ENCODE data around the gene SUMO3. TPM values are rescaled to one million over a fixed set of nuclear protein-coding genes. Genes with fewer than 3 reads are reported as not detected.

The SUMO3 gene
- total RNA-seq, 1 experiment from 2014 or later, result 41.4 TPM

DNA sequence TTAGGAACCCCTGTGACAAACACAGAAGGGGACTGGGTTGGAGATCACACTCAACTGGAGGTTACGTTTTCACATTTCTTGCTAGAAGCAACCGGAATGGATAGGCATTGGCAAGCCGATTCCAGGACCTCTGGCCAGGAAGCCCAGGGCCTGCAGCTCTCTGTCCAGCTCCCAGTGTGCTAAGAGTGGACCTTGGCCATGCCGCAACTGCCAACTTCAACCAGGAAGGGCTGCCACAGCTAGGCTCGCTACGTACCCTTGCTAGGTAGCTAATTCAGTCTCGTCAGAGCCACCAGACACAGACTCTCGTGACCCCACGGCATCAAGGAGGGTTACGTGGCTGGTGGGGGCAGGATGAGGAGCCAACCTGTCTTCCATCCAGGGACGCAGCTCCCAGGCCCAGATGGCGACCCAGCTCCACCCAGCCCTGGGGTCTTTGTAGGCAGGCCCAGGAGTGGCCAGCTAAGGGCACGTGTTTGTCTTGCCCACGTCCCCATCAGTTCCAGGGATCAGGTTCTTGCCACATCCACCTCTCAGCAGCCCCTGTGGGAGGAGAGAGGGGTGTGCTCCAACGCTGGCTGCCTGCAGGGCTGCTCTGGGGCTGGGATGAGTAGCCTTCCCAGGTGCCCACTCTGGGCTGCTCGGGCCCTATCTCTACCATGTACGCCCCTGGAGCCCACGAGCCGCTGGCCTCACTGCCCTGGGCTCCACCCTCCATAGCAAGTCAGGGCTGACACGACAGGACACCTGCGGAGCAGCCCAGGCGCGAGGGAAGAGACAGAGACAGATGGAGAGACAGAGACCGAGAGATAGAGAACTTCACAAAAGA, 55.4 kb downstream of the SUMO3 start:
- no TSS peak for BruUV-seq (replicated peaks)
- H3K27me3 ChIP-seq (ENCODE audit: control insufficient read depth, insufficient read depth, low read length), result no peaks in the 10 kb centered on the region
- POLR2A ChIA-PET, result no interaction called here
- intact Hi-C loops (cut with micrococcal nuclease; ENCODE audit: unreplicated experiment), result no loop called here
- no peak overlapping the region for H3K27ac ChIP-seq (ENCODE audit: low read length)
- CTCF ChIA-PET, result no interaction called here
- no peak overlapping the region for H3K4me3 ChIP-seq (ENCODE audit: low read depth in 2 of 2, low read length in 2 of 2)
- DNase-seq (ENCODE audit: low read depth, low spot score) (no peak), ATAC-seq (no peak)
- no peaks in the 10 kb centered on the region for H3K36me3 ChIP-seq (ENCODE audit: control insufficient read depth, insufficient read depth, low read length)
- peaks cover 5% of the 10 kb centered on the region; the same call in 1 of the 2 replicates for H3K4me1 ChIP-seq (ENCODE audit: control insufficient read depth, insufficient read depth, low read length)
- in situ Hi-C loops (cut with HindIII; ENCODE audit: low pct_unique_long_range_greater_than_20kb, low sequenced_read_pairs), result no loop called here
- TF ChIP-seq TCF7L2 (IDR thresholded peaks at IDR 0.05; ENCODE audit: low read depth, low read length) (no peak), SIN3A (IDR thresholded peaks at IDR 0.05; ENCODE audit: borderline replicate concordance, insufficient read depth, low read depth, low read length) (no peak), CTCF (IDR thresholded peaks at IDR 0.05) (no peak), POLR2AphosphoS5 (IDR thresholded peaks at IDR 0.05; ENCODE audit: low read depth, low read length) (no peak)
- TF ChIP-seq, protein P1, sequence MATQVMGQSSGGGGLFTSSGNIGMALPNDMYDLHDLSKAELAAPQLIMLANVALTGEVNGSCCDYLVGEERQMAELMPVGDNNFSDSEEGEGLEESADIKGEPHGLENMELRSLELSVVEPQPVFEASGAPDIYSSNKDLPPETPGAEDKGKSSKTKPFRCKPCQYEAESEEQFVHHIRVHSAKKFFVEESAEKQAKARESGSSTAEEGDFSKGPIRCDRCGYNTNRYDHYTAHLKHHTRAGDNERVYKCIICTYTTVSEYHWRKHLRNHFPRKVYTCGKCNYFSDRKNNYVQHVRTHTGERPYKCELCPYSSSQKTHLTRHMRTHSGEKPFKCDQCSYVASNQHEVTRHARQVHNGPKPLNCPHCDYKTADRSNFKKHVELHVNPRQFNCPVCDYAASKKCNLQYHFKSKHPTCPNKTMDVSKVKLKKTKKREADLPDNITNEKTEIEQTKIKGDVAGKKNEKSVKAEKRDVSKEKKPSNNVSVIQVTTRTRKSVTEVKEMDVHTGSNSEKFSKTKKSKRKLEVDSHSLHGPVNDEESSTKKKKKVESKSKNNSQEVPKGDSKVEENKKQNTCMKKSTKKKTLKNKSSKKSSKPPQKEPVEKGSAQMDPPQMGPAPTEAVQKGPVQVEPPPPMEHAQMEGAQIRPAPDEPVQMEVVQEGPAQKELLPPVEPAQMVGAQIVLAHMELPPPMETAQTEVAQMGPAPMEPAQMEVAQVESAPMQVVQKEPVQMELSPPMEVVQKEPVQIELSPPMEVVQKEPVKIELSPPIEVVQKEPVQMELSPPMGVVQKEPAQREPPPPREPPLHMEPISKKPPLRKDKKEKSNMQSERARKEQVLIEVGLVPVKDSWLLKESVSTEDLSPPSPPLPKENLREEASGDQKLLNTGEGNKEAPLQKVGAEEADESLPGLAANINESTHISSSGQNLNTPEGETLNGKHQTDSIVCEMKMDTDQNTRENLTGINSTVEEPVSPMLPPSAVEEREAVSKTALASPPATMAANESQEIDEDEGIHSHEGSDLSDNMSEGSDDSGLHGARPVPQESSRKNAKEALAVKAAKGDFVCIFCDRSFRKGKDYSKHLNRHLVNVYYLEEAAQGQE (IDR thresholded peaks at IDR 0.05; ENCODE audit: insufficient read depth in 1 of 2, low read depth in 2 of 2, low read length in 1 of 2), result no peak
- no peaks in the 10 kb centered on the region for H3K9me3 ChIP-seq (ENCODE audit: control insufficient read depth, insufficient read depth, low read depth, low read length)

DNA sequence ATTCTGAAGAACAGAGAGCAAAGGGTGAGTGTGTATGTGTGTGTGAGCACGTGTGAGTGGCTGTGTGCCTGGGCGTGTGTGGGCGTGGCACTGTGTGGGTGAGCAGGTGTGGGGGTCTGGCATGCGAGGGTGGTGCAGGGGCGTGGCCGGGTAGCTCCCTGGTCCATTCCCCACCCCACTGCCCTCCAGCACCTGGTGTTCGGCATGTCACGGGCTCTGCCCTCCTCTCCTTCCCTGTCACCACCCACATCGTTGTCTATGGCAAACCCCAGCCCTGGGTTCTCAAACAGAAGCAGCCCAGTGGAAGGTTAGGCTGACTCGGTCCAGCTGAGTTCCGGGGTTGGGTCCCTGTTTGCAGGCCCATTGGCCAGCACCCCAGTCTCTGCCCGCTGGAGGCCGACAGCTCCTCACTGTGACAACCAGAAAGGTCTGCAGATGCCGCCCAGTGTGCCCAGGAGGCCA, 56.1 kb downstream of the SUMO3 start:
- Histone ChIP-seq H3K9me3 (ENCODE audit: control insufficient read depth, insufficient read depth, low read depth, low read length) (no peaks in the 10 kb centered on the region), H3K36me3 (ENCODE audit: control insufficient read depth, insufficient read depth, low read length) (no peaks in the 10 kb centered on the region), H3K27ac (ENCODE audit: low read length) (no peak overlapping the region), H3K27me3 (ENCODE audit: control insufficient read depth, insufficient read depth, low read length) (no peaks in the 10 kb centered on the region), H3K4me1 (ENCODE audit: control insufficient read depth, insufficient read depth, low read length) (peaks cover 5% of the 10 kb centered on the region; the same call in 1 of the 2 replicates), H3K4me3 (ENCODE audit: low read depth in 2 of 2, low read length in 2 of 2) (no peak overlapping the region)
- ChIA-PET POLR2A (no interaction called here), CTCF (no interaction called here)
- in situ Hi-C loops (cut with HindIII; ENCODE audit: low pct_unique_long_range_greater_than_20kb, low sequenced_read_pairs) (no loop called here), intact Hi-C loops (cut with micrococcal nuclease; ENCODE audit: unreplicated experiment) (no loop called here)
- TF ChIP-seq CTCF (IDR thresholded peaks at IDR 0.05) (no peak), POLR2AphosphoS5 (IDR thresholded peaks at IDR 0.05; ENCODE audit: low read depth, low read length) (no peak), SIN3A (IDR thresholded peaks at IDR 0.05; ENCODE audit: borderline replicate concordance, insufficient read depth, low read depth, low read length) (no peak)
- TF ChIP-seq, protein P1 (IDR thresholded peaks at IDR 0.05; ENCODE audit: insufficient read depth in 1 of 2, low read depth in 2 of 2, low read length in 1 of 2), result no peak
- ATAC-seq, result no peak
- no peak for DNase-seq (ENCODE audit: low read depth, low spot score)
- BruUV-seq (replicated peaks), result no TSS peak

Data from Panc1 (cell line).